ENCODE data around the gene FBXL2.

Gene FBXL2

GRCh38 chr3:33377489-33377888 lies 100.2 kb downstream of the FBXL2 start:
- no peak overlapping the region for H3K4me3 ChIP-seq (ENCODE audit: low read depth, low read length)
- DNase-seq (ENCODE audit: low read depth) = no peak
- TF ChIP-seq CTCF (IDR thresholded peaks at IDR 0.05; ENCODE audit: low read depth, low read length, missing control alignments) = no peak

DNA sequence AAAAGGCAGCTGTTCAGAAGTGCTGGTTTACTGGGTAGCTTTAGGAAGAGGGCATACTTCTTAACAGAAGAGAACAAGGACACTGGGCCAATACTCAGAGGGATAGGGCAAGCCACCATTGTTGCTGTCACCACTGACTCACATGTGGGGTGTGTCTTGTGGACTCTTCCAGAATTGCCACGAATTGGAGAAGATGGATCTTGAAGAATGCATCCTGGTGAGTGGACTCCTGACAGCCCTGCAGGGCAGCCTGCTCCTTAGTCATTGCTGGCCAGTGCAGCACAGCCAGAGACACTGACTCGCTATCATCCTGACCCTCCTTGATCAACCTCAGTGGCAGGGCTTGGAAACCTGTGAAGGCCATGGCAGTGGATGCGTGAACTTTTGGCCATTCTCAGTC lies 100.7 kb downstream of the FBXL2 start:
- no peak for TF ChIP-seq CTCF (IDR thresholded peaks at IDR 0.05; ENCODE audit: low read depth, low read length, missing control alignments)
- DNase-seq (ENCODE audit: low read depth) = no peak
- no peak overlapping the region for H3K4me3 ChIP-seq (ENCODE audit: low read depth, low read length)

DNA sequence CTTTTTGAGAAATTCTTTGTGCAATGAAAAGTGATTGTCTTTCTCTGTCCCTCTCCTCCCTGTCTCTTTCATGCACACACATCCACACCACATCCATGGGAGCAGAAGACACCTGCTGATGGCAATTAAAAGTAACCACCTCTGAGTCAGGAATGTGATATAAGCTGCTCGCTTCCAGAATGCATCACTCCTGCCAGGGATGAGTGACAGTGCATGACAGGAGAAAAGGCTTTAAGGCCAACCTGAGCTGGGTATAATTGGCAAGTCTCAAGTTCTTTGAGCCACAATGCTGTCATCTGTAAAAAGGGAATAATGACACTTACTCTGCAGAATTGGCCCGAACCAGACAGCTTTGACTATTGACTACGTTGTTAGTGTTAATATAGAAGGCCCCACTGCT lies 103.4 kb downstream of the FBXL2 start:
- no peak for TF ChIP-seq CTCF (IDR thresholded peaks at IDR 0.05; ENCODE audit: low read depth, low read length, missing control alignments)
- DNase-seq (ENCODE audit: low read depth) = no peak

GRCh38 chr3:33383951-33384350 lies 106.7 kb downstream of the FBXL2 start:
- no peak for TF ChIP-seq CTCF (IDR thresholded peaks at IDR 0.05; ENCODE audit: low read depth, low read length, missing control alignments)
- DNase-seq (ENCODE audit: low read depth) = no peak
- no peak overlapping the region for H3K4me3 ChIP-seq (ENCODE audit: low read depth, low read length)

More for the DNA sequence above, 103.4 kb downstream of the FBXL2 start:
- no peak overlapping the region for H3K4me3 ChIP-seq (ENCODE audit: low read depth, low read length)

- H3K4me3 ChIP-seq (ENCODE audit: low read depth, low read length) = no peak overlapping the region
- no peak for TF ChIP-seq CTCF (IDR thresholded peaks at IDR 0.05; ENCODE audit: low read depth, low read length, missing control alignments)
- DNase-seq (ENCODE audit: low read depth) = no peak
These were observed 108.2 kb downstream of the FBXL2 start for GRCh38 chr3:33385423-33385822.

DNA sequence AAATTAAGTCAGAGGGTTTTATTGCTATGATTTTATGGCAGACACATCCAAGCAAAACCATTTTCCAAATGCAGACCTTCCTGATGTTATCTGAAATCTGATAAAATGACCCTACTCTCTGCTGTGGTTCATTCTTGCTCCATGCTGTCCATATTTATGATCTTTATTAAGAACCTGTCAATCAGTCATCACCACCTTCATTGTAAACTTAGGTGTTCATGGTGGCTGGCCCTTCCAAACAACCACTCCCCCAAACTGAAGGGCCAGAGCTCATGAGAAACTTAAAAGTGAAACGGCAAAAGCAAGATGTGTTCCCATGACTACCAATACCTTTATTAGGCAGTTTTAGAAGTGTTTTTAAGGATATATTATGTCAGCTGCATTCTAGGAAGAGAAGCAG lies 109.4 kb downstream of the FBXL2 start:
- H3K4me3 ChIP-seq (ENCODE audit: low read depth, low read length) = no peak overlapping the region
- no peak for DNase-seq (ENCODE audit: low read depth)
- TF ChIP-seq CTCF (IDR thresholded peaks at IDR 0.05; ENCODE audit: low read depth, low read length, missing control alignments) = no peak

DNA sequence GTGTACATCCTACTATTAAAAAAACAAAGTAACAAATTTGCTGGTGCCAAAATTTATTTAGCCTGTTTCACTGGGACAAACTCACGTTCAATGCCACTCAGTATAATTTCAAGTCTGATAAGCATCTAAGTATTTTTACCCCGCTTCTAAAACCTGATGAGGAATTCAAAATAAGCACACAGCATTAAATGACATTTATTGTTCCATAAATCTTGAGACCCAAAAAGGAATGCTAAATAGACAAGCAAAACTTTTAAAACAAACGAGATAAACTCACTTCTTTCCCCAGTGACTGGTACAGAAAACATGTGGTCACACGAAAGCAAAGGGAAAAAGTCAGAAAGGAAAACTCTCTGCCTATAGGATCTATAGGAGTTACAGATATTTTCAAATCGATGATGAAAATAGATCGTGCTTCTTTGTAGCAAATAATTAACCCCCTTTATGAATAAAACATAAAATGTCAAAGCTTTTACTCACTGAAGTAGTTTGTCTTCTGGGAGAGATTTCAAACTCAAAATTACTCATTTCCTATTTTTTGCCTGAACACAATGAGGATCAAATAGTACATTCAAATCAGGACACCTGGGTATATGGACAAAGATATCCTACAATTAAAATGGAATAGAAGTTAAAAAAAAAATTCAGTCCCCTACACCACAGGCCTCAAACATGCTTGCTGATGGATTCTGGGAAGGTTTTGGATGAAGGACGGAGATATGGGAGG lies 111.3 kb downstream of the FBXL2 start:
- no peak for TF ChIP-seq CTCF (IDR thresholded peaks at IDR 0.05; ENCODE audit: low read depth, low read length, missing control alignments)
- no peak for DNase-seq (ENCODE audit: low read depth)

More for the DNA sequence above, 111.3 kb downstream of the FBXL2 start:
- H3K4me3 ChIP-seq (ENCODE audit: low read depth, low read length) = no peak overlapping the region

Measured in GM12864 (cell line).